Astrocyte of the hippocampus (primary cell): Measurements from ENCODE around the gene RASAL1.

Experiments
- DNase-seq: peaks from one replicate; pipeline ENCODE4 v3.0.0; 2011; ENCODE audit warnings: low read depth, low spot score

RASAL1 gene

GRCh38 chr12:113075137-113075683 lies 60.4 kb downstream of the RASAL1 start:
- DNase-seq, result no peak

- no peak for DNase-seq
Measured at GRCh38 chr12:113073586-113073985, 62.0 kb downstream of the RASAL1 start.

GRCh38 chr12:113072136-113072535 lies 63.4 kb downstream of the RASAL1 start:
- DNase-seq, result no peak

GRCh38 chr12:113071135-113072112 lies 64.1 kb downstream of the RASAL1 start:
- DNase-seq, result no peak

GRCh38 chr12:113070117-113070906 lies 65.2 kb downstream of the RASAL1 start:
- DNase-seq, result no peak

- DNase-seq, result no peak
Measured at GRCh38 chr12:113069751-113070116, 65.8 kb downstream of the RASAL1 start.

GRCh38 chr12:113069149-113069548 lies 66.4 kb downstream of the RASAL1 start:
- DNase-seq, result no peak

- no peak for DNase-seq
Measured at GRCh38 chr12:113067987-113068935, 67.3 kb downstream of the RASAL1 start.

- no peak for DNase-seq
Measured at GRCh38 chr12:113066813-113067400, 68.7 kb downstream of the RASAL1 start.

- peak; percentile 43 for DNase-seq
Measured at GRCh38 chr12:113065126-113066007, 70.2 kb downstream of the RASAL1 start.

- DNase-seq, result no peak
Measured at GRCh38 chr12:113064395-113065125, 71.0 kb downstream of the RASAL1 start.

GRCh38 chr12:113063396-113064350 lies 71.9 kb downstream of the RASAL1 start:
- DNase-seq, result no peak

- no peak for DNase-seq
Measured at GRCh38 chr12:113062502-113063395, 72.8 kb downstream of the RASAL1 start.

GRCh38 chr12:113061061-113061694 lies 74.4 kb downstream of the RASAL1 start:
- no peak for DNase-seq

GRCh38 chr12:113060336-113060960 lies 75.1 kb downstream of the RASAL1 start:
- no peak for DNase-seq

- no peak for DNase-seq
Measured at GRCh38 chr12:113059071-113059595, 76.4 kb downstream of the RASAL1 start.
